IPS-18c (cell line): ENCODE measurements around the gene PGLYRP2.

Experiments
- H3K4me3 ChIP-seq: 2 replicates; pipeline ENCODE4 v1.7.0; 2013; ENCODE audit warnings: low read depth, mild to moderate bottlenecking, low read length, moderate library complexity; ENCODE audit not compliant: insufficient read depth
- H3K9me3 ChIP-seq: one replicate; pipeline ENCODE4 v1.6.1; 2013; ENCODE audit warnings: mild to moderate bottlenecking, low read length, moderate library complexity; ENCODE audit not compliant: control insufficient read depth, insufficient read depth

The PGLYRP2 gene

GRCh38 chr19:15448044-15448777 is 31.1 kb downstream of the PGLYRP2 start:
- H3K9me3 ChIP-seq, result peaks cover 2% of the 10 kb centered on the region
- H3K4me3 ChIP-seq, result 0 out of 2 replicates have a peak overlapping the region, but pooled peaks have one; percentile 72

GRCh38 chr19:15447057-15447456 is 32.2 kb downstream of the PGLYRP2 start:
- peaks cover 2% of the 10 kb centered on the region for H3K9me3 ChIP-seq
- no peak overlapping the region for H3K4me3 ChIP-seq

- Histone ChIP-seq H3K4me3 (no peak overlapping the region), H3K9me3 (no peaks in the 10 kb centered on the region)
Measured at GRCh38 chr19:15445807-15446376, 33.4 kb downstream of the PGLYRP2 start.

- Histone ChIP-seq H3K4me3 (no peak overlapping the region), H3K9me3 (no peaks in the 10 kb centered on the region)
Measured at GRCh38 chr19:15445227-15445605, 34.1 kb downstream of the PGLYRP2 start.

- no peak overlapping the region for H3K4me3 ChIP-seq
- H3K9me3 ChIP-seq, result no peaks in the 10 kb centered on the region
Measured at GRCh38 chr19:15444505-15445226, 34.6 kb downstream of the PGLYRP2 start.

GRCh38 chr19:15443838-15444237 is 35.5 kb downstream of the PGLYRP2 start:
- no peaks in the 10 kb centered on the region for H3K9me3 ChIP-seq
- no peak overlapping the region for H3K4me3 ChIP-seq

- Histone ChIP-seq H3K9me3 (no peaks in the 10 kb centered on the region), H3K4me3 (no peak overlapping the region)
Measured at GRCh38 chr19:15443325-15443724, 36.0 kb downstream of the PGLYRP2 start.

- Histone ChIP-seq H3K4me3 (no peak overlapping the region), H3K9me3 (no peaks in the 10 kb centered on the region)
Measured at GRCh38 chr19:15442142-15442920, 37.0 kb downstream of the PGLYRP2 start.

GRCh38 chr19:15441317-15441716 is 38.0 kb downstream of the PGLYRP2 start:
- no peaks in the 10 kb centered on the region for H3K9me3 ChIP-seq
- H3K4me3 ChIP-seq, result no peak overlapping the region

GRCh38 chr19:15439821-15440641 is 39.3 kb downstream of the PGLYRP2 start:
- Histone ChIP-seq H3K4me3 (no peak overlapping the region), H3K9me3 (no peaks in the 10 kb centered on the region)

- Histone ChIP-seq H3K4me3 (no peak overlapping the region), H3K9me3 (no peaks in the 10 kb centered on the region)
Measured at GRCh38 chr19:15439078-15439799, 40.1 kb downstream of the PGLYRP2 start.

- Histone ChIP-seq H3K4me3 (no peak overlapping the region), H3K9me3 (no peaks in the 10 kb centered on the region)
Measured at GRCh38 chr19:15438577-15438976, 40.7 kb downstream of the PGLYRP2 start.

- no peaks in the 10 kb centered on the region for H3K9me3 ChIP-seq
- no peak overlapping the region for H3K4me3 ChIP-seq
Measured at GRCh38 chr19:15438124-15438496, 41.2 kb downstream of the PGLYRP2 start.

GRCh38 chr19:15437355-15438123 is 41.8 kb downstream of the PGLYRP2 start:
- no peaks in the 10 kb centered on the region for H3K9me3 ChIP-seq
- H3K4me3 ChIP-seq, result no peak overlapping the region

- Histone ChIP-seq H3K4me3 (no peak overlapping the region), H3K9me3 (no peaks in the 10 kb centered on the region)
Measured at GRCh38 chr19:15436826-15437110, 42.5 kb downstream of the PGLYRP2 start.
